ENCODE measurements around the gene TKTL1. TPM values are rescaled to one million over a fixed set of nuclear protein-coding genes. Genes with fewer than 3 reads are reported as not detected.

Gene TKTL1
- total and polyA plus RNA-seq, 2 experiments from 2014 or later = not detected

DNA sequence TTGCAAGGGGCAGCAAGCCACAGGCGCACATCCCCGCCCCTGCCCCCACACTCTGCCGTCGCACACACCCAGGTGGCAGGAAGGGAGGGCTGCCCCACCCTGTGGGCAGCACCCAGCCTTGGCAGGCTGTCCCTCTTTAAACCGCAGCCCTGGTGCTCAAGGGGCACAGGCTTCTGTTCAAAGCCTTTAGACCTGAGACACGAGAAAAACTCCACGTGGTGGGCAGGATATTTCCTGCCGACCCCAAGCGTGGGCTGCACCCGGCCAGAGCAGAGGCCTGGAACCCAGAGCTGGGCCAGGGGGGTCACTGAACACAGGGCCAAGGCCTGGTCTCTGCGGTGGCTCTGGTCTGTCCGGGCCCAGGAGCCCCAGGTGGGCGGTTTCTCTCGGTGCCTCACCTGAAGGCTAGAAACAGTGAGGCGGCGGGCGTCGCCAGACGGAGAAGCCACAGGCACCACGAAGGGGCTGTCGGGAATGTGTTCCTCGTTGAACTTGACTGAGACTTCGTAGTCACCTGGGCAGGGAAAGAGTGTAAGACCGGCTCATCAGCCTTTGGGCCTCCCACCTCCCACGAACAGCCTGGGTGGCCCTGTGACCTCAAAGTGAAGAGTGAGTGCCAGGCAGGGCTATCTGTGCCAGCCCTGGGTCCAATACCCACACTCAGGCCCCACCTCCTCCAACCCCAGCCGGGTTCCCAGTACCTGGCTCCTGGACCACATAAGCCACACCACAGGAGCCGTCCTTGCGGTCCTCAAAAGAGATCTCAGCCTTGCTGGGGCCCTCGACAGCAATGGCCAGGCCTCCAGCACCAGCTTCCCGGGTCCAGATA lies 55.8 kb downstream of the TKTL1 start (continued):
- TF ChIP-seq, protein P1, sequence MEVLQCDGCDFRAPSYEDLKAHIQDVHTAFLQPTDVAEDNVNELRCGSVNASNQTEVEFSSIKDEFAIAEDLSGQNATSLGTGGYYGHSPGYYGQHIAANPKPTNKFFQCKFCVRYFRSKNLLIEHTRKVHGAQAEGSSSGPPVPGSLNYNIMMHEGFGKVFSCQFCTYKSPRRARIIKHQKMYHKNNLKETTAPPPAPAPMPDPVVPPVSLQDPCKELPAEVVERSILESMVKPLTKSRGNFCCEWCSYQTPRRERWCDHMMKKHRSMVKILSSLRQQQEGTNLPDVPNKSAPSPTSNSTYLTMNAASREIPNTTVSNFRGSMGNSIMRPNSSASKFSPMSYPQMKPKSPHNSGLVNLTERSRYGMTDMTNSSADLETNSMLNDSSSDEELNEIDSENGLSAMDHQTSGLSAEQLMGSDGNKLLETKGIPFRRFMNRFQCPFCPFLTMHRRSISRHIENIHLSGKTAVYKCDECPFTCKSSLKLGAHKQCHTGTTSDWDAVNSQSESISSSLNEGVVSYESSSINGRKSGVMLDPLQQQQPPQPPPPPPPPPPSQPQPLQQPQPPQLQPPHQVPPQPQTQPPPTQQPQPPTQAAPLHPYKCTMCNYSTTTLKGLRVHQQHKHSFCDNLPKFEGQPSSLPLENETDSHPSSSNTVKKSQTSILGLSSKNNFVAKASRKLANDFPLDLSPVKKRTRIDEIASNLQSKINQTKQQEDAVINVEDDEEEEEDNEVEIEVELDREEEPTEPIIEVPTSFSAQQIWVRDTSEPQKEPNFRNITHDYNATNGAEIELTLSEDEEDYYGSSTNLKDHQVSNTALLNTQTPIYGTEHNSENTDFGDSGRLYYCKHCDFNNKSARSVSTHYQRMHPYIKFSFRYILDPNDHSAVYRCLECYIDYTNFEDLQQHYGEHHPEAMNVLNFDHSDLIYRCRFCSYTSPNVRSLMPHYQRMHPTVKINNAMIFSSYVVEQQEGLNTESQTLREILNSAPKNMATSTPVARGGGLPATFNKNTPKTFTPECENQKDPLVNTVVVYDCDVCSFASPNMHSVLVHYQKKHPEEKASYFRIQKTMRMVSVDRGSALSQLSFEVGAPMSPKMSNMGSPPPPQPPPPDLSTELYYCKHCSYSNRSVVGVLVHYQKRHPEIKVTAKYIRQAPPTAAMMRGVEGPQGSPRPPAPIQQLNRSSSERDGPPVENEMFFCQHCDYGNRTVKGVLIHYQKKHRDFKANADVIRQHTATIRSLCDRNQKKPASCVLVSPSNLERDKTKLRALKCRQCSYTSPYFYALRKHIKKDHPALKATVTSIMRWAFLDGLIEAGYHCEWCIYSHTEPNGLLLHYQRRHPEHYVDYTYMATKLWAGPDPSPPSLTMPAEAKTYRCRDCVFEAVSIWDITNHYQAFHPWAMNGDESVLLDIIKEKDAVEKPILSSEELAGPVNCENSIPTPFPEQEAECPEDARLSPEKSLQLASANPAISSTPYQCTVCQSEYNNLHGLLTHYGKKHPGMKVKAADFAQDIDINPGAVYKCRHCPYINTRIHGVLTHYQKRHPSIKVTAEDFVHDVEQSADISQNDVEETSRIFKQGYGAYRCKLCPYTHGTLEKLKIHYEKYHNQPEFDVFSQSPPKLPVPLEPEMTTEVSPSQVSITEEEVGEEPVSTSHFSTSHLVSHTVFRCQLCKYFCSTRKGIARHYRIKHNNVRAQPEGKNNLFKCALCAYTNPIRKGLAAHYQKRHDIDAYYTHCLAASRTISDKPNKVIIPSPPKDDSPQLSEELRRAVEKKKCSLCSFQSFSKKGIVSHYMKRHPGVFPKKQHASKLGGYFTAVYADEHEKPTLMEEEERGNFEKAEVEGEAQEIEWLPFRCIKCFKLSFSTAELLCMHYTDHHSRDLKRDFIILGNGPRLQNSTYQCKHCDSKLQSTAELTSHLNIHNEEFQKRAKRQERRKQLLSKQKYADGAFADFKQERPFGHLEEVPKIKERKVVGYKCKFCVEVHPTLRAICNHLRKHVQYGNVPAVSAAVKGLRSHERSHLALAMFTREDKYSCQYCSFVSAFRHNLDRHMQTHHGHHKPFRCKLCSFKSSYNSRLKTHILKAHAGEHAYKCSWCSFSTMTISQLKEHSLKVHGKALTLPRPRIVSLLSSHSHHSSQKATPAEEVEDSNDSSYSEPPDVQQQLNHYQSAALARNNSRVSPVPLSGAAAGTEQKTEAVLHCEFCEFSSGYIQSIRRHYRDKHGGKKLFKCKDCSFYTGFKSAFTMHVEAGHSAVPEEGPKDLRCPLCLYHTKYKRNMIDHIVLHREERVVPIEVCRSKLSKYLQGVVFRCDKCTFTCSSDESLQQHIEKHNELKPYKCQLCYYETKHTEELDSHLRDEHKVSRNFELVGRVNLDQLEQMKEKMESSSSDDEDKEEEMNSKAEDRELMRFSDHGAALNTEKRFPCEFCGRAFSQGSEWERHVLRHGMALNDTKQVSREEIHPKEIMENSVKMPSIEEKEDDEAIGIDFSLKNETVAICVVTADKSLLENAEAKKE (CRISPR knock-in tag; IDR thresholded peaks at IDR 0.05) = no peak
- TF ChIP-seq JUNB (IDR thresholded peaks at IDR 0.05; ENCODE audit: unreplicated experiment) (no peak), EZH2phosphoT487 (IDR thresholded peaks at IDR 0.05; ENCODE audit: unreplicated experiment) (no peak), STAT1 (IDR thresholded peaks at IDR 0.05; ENCODE audit: unreplicated experiment) (no peak), ZNF331 (CRISPR knock-in tag; IDR thresholded peaks at IDR 0.05; ENCODE audit: low read depth) (no peak)

DNA sequence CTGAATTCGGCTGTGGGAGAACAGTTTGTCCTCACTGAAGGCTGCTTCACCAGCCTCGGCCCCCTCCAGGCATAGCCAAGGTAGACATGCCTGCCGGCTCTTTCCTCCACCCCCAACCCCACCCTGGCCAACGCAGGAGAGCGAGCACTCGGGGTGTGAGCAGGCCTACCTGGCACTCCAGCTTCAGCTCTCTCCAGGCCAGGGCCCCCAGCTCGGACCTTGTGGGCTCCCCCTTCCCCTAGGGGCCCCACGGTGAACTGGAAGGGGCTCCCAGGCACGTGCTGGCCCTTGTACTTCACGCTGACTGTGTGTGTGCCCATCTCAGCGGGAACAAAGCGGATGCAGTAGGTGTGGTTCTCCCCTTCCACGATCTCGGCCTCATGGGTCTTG lies 56.4 kb downstream of the TKTL1 start:
- no peak for DNase-seq (ENCODE audit: low spot score)
- Mint-ChIP-seq H3K36me3 (ENCODE audit: low read depth) (peaks cover 67% of the 10 kb centered on the region), H3K27me3 (ENCODE audit: insufficient read depth, low read depth, poor library complexity) (peaks cover 8% of the 10 kb centered on the region), H3K27ac (no peak overlapping the region), H3K9me3 (no peaks in the 10 kb centered on the region; the same call in 2 of the 3 replicates), H3K4me1 (peaks cover 5% of the 10 kb centered on the region; the same call in 2 of the 3 replicates), H3K4me3 (no peak overlapping the region)
- no peak overlapping the region for H2AFZ ChIP-seq
- peaks cover 14% of the 10 kb centered on the region for H3K36me3 ChIP-seq (ENCODE audit: insufficient read depth)
- H3K4me1 ChIP-seq (ENCODE audit: insufficient read depth) = no peaks in the 10 kb centered on the region
- no peaks in the 10 kb centered on the region for H3K27me3 ChIP-seq (ENCODE audit: insufficient read depth)
- no peaks in the 10 kb centered on the region for H4K20me1 ChIP-seq (replicated peaks; ENCODE audit: insufficient read depth)
- no peak for ATAC-seq
- no peak overlapping the region for H3K4me3 ChIP-seq
- H3K4me2 ChIP-seq = no peak overlapping the region
- H3K79me2 ChIP-seq (replicated peaks; ENCODE audit: insufficient read depth) = no peaks in the 10 kb centered on the region
- H3K9me2 ChIP-seq (ENCODE audit: insufficient read depth) = no peaks in the 10 kb centered on the region
- H3K27ac ChIP-seq (ENCODE audit: low read depth) = no peak overlapping the region
- H3F3A ChIP-seq (replicated peaks; ENCODE audit: low read depth) = peaks cover 10% of the 10 kb centered on the region
- TF ChIP-seq ZNF114 (CRISPR knock-in tag; IDR thresholded peaks at IDR 0.05) (no peak), EZH2 (IDR thresholded peaks at IDR 0.05; ENCODE audit: low read depth, unreplicated experiment) (no peak), NANOG (IDR thresholded peaks at IDR 0.05; ENCODE audit: borderline replicate concordance) (no peak), ZNF331 (CRISPR knock-in tag; IDR thresholded peaks at IDR 0.05; ENCODE audit: low read depth) (no peak)
- TF ChIP-seq, protein P1 (CRISPR knock-in tag; IDR thresholded peaks at IDR 0.05) = no peak
